ENCODE data around the gene VPS26B.
A peak's percentile ranks its signal among the peaks of the same experiment; 100 is the strongest.
"Not testable (repeated sequence)": the region's sequence is repeated elsewhere in the genome, so short reads cannot be mapped to it uniquely, and the experiment has no call there.

The VPS26B gene

GRCh38 chr11:134231958-134232659 lies 7.6 kb downstream of the VPS26B start:
- DNase-seq: peak; percentile 40 to 69 (median 57)

GRCh38 chr11:134233729-134234179 lies 9.3 kb downstream of the VPS26B start:
- no peak for DNase-seq

- DNase-seq: no peak
Observed at GRCh38 chr11:134235399-134235798, 10.9 kb downstream of the VPS26B start.

GRCh38 chr11:134236834-134237556 lies 12.5 kb downstream of the VPS26B start:
- no peak for DNase-seq

DNA sequence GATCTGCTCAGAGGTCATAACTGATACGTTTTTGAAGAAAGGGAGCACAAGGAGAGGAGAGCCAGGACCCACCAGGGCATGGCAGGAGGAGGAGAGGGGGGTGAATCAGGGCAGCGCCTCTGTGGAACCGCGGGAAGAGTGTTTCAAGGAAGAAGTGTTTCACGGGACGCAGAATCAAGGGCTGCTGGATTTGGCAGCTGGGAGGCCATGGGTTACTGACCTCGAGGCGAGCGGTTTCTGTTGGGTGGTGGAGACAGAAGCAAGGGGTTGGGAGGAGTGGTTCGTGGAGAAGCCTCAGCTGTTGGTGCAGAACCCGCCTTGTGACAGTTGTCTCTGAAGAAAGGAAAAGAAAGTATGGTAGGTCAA lies 13.1 kb downstream of the VPS26B start:
- DNase-seq: no peak

DNA sequence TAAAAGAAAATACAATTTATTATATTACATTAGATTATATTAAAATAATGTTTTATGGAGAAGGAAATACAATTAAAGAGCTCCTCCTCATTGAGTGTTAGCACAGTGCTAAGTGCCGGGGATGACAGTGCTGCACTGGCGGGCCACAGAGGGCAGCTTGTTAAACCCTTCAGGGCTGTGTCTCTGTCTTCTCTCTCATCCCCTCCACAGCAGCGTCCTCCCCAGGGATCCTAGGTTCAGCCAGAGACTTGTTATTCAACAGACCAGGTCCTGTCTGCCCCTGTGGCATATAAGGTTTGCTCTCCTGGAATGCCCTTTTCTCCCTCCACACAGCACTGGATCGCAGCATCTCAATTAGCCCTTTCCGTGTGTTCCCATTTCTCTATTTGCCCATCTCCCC lies 14.5 kb downstream of the VPS26B start:
- DNase-seq: no peak

GRCh38 chr11:134240592-134240991 lies 16.1 kb downstream of the VPS26B start:
- no peak for DNase-seq

- DNase-seq: no peak
Observed at GRCh38 chr11:134242376-134242775, 17.9 kb downstream of the VPS26B start.

GRCh38 chr11:134243913-134244312 lies 19.4 kb downstream of the VPS26B start:
- DNase-seq: no peak

DNA sequence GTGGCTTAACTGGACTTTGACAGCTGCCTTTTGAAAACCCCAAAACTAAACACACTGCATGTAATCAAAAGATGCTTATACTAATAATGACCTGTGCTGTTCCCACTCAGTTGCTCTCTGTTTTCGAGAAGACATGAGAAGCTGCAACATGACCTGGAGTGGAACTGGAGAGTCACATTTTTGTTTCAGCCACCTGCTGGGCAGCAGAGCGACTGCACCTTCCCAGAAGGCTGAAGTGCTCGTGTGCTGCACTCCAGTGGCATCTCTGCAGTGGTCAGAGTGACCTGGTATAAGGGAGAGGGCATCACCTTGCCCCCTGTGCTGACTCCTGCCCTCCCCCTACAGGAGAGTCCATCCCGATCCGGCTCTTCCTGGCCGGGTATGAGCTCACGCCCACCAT lies 20.1 kb downstream of the VPS26B start:
- peak in 2 of 4 experiments; percentile 7 to 17 for DNase-seq

DNA sequence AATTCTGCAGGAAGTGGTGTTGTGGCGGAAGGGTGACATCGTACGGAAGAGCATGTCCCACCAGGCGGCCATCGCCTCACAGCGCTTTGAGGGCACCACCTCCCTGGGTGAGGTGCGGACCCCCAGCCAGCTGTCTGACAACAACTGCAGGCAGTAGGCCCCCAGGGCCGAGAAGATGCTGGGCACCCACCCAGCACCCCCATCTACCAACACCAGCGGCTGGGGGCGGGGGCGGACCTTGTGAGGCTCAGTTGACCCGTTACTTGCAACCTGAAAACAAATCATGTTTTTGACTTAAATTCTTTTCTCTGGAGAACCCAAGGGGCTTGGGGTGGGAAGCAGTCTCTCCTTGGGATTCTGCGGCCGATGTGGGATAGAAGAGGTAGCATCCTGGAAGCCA lies 21.0 kb downstream of the VPS26B start:
- no peak for DNase-seq

GRCh38 chr11:134246100-134246499 lies 21.6 kb downstream of the VPS26B start:
- DNase-seq: no peak

DNA sequence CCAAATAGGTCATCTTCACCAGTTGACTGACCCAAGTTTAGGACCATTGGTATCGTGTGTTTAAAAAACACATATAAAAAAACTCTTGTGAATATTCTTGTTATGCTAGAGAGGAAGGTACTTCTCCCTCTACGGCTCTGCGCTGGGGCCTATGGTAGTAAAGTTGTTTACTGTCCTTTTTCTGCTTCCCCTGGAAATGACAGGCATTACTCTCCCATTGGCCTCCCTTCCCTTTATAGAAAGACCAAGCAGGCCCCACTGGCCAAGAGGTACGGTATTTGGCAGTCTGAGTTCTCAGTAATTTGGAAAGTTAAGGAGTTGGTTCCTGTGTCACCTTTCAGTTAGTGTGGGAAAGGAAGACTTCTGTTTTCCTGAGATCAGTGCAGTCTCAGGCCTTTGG lies 22.2 kb downstream of the VPS26B start:
- no peak for DNase-seq

- no peak for DNase-seq
Observed at GRCh38 chr11:134248910-134249480, 24.5 kb downstream of the VPS26B start.

DNA sequence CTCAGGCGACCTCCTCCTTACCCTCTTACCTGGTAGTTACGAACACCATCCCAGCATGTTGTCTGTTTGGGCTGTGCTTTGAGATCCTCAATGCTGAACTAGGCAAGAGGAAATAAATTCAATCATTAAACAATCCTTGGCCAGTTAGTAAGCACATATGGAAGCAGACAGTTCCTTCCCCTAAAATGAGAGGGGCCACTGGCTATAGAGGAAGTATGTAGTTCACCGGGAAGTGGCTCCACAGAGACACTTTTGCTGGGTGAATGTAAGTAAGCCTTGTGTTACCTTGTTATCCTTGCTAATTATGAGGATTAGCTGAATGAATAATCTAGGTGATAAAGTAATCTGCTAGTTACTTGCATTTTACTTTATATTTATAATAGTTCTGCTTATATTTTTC lies 25.8 kb downstream of the VPS26B start:
- peak; percentile 23 to 57 (median 50) for DNase-seq

- no peak for DNase-seq
Observed at GRCh38 chr11:134250675-134251074, 26.2 kb downstream of the VPS26B start.

DNA sequence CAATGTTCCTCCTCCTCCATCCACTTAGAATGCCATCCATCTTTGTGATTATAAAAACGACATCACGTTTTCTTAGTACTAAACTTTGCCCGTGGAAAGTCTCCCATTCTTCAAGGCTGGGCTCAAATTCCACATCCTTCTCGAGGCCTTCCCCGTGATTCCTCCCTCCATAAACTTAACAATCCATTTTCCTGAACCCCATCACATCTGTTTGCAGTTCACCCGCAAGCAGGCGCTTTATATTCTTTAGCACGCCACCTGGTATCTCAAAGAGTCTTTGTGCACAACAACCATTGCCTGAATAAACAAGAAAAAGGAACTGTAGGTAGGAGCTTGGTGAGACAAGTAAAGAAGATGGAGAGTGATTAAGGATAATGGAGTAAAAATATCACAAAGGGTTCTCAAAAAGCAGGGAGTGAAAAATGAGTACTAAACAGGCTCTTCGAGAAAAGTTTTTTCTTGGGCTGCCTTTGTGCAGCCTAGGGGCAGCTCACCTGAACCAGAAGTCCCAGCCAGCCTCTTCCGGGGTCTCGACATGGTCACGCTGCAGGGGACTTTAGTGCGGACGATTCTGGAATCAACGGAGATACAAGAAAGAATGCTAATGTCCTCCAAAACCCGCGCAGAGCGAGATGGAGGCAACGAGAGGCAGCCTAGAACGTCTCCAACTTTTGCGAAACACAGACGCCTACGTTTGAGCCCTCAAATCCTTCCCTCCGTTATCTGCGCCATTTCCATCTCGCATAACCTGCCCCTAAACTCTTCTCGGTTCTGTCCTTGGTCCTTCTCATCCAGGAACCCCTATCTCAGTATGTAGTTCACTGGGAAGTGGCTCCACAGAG lies 28.1 kb downstream of the VPS26B start:
- peak; percentile 52 to 66 (median 60) for DNase-seq

GRCh38 chr11:134253188-134253993 lies 28.9 kb downstream of the VPS26B start, which contains the start of the genes ACAD8 and THYN1:
Gene ACAD8, plus strand, starts transcription at chr11:134253568. Its CDS starts 33 bp downstream, at chr11:134253601.
Gene THYN1, minus strand, starts transcription at chr11:134253352. Its CDS starts 470 bp downstream, at chr11:134252882.
- DNase-seq: peak; percentile 95 to 98 (median 98)

DNA sequence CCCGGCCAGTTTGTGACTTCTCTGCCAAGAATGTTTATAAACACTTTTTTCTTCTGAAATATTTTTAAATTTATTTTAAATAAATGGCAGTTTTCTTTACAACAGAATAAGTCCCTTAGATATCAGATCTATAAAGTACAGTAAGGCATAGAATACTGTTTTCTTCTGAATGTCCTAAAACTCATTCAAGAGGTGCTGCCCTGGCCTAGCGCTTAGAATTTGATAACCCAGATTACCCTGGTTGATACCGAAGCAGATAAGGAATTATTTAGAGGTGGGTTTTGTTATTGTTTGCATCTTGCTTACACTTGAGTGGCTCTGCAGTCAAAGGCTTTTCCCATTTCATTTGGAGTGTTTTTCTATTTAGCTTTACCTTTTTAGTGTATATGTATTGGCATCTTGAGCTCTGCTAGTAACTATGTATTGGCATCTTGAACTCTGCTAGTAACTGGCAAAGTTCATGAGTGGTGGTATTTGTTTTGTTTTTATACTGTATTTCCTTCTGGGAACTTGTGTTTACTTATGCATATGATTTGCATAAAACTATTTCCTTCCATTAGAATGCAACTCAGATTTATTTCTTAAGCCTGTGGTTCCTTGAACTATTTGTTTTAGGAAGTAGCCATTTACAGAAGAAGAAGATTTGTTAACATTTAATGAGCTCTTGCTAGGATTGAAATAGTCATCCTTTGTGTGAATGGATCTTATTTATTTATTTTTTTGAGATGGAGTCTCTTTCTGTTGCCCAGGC lies 30.1 kb downstream of the VPS26B start:
- peak in 2 of 4 experiments; percentile 13 to 31 for DNase-seq

GRCh38 chr11:134255184-134255561 lies 30.7 kb downstream of the VPS26B start:
- not testable (repeated sequence) for DNase-seq

GRCh38 chr11:134257101-134257500 lies 32.6 kb downstream of the VPS26B start:
- DNase-seq: no peak
